HG03280 (cell line): Measurements from ENCODE around the gene CNNM4.
A peak's percentile ranks its signal among the peaks of the same experiment; 100 is the strongest.

Experiments
- ATAC-seq: cut with Tn5 transposase; IDR thresholded peaks from one replicate; pipeline ENCODE4 v1.9.1; 2021; ENCODE audit warnings: mild to moderate bottlenecking, moderate library complexity; ENCODE audit not compliant: unreplicated experiment

CNNM4 gene

DNA sequence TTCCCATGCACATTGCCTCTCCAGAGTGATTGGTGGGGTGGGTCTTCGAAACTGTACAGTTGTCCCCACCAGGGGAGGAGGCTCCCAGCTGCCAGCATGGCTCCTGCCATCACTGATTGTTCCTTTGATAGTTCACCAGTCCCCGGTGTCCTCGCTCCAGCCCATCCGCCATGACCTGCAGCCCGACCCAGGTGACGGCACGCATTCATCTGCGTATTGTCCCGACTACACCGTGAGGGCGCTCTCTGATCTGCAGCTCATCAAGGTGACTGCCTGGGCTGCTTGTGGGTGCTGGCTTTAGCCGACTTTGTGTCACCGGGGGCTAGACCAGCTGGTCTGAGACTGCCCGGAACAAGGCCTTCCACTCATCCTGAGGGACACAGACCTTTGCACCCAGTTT is 67.7 kb downstream of the CNNM4 start:
- ATAC-seq: no peak

DNA sequence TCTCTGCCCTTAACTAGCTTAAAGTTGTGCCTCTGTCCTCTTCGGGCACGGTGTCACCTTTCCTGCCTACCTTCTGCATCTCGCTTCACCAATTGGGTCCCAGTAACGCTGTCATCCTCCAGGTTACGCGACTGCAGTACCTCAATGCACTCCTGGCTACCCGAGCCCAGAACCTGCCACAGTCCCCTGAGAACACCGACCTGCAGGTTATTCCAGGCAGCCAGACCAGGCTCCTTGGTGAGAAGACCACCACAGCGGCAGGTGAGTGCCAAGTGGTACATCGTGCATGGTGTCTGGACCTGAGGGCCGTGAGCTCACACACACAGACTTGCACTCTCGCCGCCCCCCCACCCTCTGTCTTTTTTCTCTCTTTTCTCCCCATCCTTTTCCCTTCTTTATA is 68.2 kb downstream of the CNNM4 start:
- ATAC-seq: no peak

DNA sequence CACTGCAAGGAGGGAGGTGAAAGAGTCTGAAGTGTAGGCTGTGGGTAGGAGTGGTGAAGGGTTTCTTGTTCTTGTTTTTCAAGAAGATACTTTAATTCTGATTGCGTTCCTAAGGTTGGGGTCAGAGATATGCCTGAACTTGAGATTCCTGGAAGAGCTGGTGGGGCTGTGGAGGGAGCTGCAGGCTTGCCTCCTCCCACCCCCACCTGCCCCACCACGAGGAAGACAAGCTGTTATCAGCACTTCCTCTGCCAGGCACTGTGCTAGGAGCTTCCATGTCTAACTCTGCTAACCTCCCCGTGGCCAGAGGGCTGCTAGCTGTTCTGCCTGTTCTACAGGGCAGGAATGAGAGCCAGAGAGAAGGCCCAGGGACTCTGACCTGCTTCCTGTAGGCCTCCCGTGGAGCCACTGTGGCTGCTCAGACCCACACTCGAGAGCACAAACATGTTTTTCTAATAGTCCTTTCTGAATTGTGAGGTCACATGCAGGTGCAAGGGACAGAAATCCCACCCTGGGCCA is 69.4 kb downstream of the CNNM4 start:
- ATAC-seq: no peak

DNA sequence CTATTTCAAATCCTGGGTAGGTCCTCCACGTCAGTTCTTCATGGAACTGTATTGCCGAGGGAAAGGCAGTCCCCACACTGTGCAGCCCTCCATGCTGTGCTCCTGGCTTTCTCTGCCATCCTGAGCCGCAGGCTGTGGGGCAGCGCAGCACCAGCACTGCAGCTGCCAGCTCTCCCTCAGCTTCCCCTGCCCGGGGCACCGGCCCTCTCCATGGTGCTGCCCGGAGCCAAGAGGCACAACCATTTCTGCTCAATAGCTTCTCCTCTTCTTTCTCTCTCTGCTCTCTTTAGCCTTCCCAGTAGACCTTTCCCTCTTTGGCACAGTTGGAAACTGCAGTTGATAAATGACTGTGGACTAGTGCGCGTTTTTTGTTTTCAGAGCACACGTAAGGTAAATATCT is 71.0 kb downstream of the CNNM4 start:
- no peak for ATAC-seq

DNA sequence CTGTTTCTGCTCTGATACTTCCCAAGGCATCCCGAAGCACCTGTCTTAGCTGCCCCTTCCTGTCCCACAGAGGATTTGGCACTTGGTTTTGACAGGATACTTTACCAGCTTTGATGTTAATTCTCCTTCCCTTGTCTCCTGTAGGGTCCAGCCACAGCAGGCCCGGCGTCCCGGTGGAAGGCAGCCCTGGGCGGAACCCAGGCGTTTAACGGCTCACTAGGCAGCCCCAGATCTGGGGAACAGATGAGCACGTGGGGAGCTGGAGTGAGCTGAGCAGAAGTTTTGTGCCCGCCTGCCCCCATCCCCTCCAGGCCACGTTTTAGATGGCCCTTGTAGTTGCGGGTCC is 71.7 kb downstream of the CNNM4 start:
- ATAC-seq: no peak

DNA sequence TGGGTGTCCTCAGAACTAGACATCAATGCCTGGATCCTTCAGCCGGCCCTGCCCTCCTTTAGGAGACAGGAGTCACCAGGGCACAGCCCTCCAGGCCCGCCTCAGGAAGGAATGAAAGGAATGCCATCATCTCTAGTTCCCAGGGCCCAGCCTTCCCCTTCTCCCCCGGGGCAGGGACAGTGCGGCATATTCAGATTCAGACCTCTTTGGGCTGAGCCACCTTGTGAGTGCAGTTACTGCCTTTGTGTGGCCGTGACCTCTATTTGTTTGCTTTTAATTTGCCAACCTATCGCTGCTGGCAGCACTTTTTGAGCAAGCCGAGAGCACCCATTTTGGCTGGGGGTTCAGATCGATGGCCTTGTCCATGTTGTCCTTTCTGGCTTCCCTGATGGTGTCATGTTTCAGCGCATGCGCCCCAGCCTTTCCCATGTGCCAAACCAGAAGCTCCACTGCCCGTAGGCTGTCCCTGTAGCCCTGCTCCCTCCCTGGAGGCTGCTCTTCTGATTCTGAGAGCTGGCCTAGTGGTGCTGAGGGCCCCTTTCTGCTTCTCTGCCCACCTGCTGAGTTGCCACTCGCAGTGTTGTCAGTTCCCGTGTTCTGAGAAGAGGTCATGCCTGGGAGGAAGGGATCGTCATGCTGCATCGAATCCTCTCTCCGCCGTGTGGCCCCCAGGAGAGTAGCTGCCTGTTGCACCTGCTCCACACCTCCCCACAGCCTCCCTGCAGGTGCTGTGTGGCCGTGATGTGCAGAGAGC is 72.2 kb downstream of the CNNM4 start:
- ATAC-seq: no peak

DNA sequence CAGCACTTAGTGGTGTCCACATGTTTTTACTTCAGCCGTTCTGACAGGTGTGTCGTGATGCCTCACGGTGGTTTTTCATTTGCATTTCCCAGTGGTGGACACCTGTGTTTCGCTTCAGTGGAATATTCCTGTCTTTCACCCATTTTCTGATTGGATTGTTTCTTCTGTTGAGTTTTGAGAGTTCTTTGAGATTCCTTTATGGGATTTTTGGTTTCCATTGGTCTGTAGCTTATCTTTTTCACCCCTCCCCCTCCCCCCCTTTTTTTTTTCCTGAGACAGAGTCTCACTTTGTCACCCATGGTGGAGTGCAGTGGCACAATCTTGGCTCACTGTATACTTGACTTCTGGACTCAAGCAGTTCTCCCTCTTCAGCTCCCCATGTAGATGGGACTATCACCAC is 75.1 kb downstream of the CNNM4 start:
- no peak for ATAC-seq

DNA sequence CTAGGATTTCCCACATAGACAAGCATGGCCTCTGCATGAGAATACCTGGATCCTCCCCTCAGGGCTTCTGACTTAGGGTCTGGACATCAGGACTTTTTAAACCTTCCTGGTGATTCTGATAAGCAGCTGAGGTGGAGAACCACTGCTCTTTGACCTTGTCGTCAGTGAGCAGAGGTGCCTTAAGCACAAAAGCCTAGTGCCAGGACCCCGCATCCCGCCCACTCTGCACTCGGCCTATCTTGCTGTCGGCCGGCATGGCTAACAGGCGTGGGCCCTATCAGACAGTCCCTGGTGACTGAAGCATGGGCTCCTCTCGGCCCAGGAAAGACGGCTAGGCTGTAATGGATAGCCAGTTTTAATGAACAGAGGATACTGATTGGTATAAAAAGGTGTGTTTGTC is 76.9 kb downstream of the CNNM4 start:
- no peak for ATAC-seq

DNA sequence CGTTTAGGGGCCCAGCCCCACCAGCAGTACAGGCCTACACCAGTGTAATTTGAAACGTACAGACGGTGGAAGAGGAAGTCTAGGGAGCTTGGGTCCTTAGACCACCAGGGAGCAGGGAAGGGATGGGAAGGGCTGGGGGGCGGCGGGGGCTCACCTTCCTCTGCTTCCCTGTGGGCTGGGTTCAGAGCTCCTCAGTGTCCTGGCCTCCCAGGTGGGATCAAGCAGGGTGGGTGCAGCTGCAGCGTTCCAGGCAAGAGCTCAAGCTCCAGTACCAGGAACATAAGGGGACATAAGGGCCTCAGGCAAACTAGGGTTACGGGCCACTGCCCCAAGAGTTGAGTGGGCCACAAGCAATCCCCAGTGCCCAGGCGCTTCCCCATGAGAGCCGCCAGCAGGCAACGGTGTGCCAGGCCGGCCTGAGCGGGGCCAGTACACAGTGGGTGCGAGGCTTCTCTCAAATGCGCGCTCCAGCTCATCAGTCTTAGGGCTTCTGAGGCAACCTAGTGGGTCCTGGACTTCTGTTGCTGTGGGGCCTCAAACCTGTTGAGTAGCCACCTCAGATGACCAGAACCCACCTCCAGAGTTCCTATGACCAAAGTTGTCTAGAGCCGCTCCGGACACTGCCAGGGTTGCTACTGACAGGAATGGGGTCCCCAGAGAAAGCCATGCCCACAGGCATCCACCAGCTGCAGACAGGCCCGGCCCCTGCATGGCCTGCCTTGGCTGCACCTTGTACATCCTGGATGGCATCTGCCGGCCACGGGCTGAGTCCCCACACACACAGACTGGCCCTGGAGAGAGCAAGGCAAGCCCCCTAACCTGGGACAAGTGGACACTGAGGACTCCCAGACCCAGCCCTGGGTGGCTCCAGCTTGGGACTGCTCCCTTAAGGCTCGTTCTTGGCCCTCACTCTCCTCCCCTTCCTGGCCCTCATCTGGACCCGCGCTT is 77.9 kb downstream of the CNNM4 start:
- ATAC-seq: no peak

DNA sequence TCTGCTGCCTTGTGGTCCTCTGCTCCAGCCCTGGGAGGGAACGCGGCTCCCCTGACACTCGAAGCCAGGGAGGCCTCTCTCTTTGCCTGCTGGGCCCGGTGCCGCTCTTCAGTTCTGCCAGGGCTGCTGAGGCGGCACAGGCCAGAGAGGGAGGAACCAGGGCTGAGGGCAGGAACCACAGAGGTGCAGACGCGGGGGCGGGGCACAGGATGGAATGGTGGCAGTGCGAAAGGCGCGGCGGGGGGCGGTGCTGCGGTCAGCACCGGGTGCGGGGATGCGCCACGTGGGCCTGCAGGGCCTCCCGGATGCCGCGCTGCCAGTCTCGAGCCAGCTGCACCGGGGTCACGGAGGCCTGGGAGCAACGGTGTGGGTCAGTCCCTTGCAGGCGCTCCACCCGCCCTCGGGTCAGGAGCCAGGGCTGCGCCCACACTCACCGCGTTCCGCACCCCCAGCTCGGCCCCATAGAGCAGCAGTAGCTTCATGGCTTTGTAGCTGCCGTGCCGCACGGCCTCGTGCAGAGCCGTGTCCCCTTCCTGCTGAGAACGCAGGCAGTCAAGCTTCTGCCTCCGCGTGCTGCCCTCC is 78.7 kb downstream of the CNNM4 start:
- peak; percentile 64 for ATAC-seq

DNA sequence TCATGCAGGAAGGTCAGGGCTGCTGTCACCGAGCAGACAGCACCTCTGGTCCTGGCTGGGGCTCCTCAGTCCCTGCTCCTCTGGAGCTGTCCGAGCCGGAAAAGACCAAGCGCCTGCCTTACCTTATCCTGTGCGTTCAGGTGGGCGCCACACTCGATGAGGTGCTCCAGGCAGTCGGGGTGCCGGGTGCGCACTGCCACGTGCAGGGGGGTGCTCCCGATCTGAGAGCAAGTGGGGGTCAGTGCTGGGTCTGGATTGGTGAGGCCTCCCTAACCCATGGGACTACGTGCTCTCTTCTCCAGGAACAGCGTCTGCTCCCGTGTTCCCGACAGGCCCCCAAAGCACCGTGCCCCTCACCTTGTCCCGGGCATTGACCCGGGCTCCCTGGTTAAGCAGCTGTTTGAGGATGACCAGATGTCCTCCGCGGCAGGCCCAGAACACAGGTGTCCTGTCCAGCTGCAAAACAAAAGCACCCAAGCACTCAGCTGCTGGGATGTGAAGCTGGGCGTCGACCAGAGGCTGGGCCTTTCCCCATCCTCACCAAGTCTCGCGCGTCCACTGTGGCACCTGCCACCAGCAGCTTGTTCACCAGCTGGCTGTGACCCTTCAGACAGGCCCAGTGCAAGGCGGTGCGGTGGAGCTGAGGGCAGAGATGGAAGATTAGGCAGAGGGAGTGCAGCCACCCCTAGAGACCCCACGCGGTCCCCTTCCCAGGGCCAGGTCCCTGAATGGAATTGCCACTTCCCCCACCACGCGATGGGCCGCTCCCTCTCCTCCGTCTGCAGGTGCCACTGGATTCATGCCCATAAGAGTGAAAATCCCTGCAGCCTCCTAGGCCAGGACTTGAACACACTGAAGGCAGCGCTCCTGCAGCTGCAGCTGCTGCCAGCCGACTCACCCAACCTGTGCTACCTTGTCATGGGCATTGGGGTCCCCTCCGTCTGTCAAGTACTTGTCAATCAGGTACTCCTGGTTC is 79.5 kb downstream of the CNNM4 start:
- ATAC-seq: no peak

DNA sequence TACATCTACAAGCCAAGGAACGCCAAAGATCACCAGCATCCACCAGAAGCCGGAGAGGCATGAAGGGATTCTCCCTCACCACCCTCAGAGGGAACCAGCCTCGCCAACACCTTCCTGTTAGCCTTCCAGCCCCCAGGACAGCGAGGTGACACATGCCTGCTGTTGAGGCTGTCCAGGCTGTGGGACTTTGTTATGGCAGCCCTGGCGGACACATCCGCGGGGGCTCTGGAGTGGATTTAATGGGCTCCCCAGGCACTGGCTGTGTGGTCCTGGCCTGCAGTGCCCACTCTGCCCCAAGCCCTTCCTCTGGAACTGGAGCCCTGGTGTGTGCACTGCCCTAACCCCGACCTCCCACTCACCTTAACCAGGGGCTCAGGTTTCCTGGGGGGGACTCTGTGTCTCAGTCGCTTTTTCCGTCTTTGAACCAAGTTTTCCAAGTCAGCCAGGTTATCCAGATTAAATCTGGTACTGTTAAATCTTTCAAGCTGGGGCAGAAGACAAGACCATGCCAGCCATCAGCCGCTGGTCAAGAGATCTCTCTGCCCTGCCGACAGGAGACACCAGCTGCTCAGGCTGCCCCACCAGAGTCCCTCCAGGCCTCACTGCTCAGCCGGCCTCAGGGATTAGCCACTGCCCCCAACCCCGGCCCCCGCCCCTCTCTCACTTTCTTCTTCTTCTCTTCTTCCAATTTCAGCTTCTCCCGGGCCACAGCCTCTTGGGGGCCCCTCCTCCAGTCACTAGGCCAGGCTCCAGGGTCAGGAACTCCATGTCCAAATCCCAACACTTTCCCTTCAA is 81.2 kb downstream of the CNNM4 start:
- no peak for ATAC-seq

DNA sequence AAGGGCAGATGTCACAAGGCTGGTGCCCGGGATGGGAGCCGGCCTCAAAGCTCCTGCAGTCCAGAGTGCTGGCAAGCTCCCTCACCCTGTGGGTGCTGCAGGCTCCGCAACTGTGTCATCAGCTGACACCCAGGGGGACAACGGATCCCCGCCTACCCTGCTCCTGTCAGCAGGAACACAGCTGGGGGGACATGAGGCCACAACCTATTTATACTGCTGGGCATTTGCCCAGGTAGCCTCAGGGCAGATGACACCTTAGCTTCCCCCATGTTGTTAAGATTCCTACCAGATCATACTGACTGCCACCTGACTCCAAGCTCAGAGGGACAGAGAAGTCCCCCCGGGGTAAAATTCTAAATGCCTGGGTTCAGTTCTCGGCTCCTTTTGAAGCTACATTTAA is 81.9 kb downstream of the CNNM4 start:
- no peak for ATAC-seq

DNA sequence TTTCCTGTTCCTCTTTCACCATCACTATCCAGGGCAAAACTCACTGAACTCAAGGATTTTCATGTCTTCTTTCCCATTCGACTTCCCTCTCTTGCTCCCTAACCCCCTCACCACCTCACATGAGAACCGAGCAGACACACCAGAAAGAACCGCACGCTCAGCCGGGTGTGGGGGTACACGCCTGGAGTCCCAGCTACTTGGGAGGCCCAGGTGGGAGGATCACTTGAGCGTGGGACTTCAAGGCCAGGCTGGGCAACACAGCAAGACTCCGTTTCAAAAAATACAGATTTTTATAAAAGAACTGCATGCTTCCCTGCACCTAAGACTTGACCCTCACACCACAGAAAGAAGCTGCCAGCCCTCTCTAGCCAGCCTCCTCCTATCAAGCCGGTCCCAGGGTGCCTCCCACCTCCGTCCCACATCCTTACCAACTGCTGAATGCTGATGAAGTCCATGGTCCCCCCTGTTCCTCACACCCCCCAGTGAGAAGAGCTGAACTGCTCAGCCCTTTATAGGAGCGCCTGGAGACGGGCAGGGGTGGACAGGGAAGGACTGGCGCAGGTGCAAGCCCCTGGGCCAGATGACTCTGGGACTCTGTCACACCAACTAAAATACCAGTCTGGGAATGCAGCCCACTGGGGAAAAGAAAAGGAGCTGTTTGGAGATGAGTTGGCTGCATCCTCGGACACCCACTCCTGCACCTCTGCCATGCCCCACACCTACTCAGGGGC is 83.0 kb downstream of the CNNM4 start, which contains the start of gene ANKRD23:
Gene ANKRD23 (minus strand): TSS at position 484 of the 731 bp plus-strand sequence. CDS start 29 bp downstream, at position 455.
- ATAC-seq: no peak

DNA sequence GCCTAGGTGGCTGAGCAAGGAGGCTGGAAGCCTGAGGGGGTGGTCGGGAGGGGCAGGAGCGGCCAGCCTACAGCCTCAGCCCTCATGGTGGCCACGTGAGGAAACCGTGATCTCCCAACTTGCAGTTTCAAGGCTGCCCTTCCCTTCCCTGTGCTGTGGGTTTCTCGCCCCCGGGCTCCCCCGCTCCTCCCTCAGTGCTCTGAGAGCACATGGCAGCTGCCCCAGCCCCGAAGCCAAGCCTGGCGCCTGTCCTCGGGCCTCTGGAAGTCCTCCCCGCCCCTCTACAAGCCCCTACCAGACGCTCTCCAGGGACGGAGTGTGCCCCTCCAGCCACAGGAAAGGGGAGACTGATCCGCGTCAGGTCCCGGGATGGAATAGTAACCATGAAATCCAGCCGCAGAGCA is 83.7 kb downstream of the CNNM4 start:
- ATAC-seq: no peak

DNA sequence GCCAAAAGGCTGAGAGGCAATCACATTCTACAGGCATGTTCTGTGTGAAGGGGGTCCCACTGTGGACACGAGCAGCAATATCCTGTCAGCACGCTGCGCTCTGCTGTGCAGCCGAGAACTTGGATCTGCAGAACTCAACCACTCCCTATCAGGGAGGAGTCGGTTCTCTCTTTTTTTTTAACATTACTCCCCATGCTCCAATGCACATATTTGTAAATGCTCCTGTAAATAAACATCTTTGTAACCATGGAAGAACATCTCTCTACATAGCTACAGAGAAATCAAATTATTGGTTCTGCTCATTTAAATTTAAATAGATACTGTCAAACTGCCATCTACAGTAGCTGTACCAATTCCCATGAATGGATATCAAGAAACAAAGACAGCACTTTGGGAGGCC is 86.1 kb downstream of the CNNM4 start:
- no peak for ATAC-seq

DNA sequence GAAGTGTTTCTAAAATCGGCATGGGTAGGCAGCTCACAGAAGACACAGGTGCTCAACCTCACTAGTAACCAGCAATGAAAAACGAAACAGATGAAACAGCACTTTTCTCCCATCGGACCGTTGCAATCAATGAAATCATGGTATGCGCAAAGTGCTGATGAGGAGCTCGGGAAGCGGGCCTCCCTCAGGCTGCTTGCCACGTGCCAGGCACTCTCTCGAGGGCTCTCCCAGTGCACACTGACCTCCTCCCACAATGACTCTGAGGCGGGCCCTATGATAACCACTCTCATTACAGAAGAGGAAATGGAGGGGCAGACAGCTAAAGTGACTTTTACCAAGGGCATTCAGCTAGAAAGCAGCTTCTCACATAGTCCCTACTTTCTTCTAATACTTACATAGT is 86.9 kb downstream of the CNNM4 start:
- ATAC-seq: no peak

DNA sequence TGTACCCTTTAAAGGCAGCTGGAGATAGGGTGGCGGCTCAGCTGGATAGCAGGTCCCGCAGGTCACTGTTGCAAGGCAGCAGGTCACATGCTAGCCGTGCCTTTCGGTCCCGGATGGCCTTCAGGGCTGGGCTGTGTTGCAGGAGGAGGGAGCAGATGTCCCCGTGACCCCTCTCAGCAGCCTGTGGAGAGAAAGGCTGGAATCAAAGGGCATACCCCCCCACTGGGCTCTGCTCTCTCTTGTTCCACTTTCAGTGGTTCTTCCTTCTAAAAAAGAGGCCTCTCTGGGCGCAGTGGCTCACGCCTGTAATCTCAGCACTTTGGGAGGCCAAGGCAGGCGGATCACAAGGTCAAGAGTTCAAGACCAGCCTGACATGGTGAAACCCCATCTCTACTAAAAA is 87.6 kb downstream of the CNNM4 start:
- no peak for ATAC-seq

DNA sequence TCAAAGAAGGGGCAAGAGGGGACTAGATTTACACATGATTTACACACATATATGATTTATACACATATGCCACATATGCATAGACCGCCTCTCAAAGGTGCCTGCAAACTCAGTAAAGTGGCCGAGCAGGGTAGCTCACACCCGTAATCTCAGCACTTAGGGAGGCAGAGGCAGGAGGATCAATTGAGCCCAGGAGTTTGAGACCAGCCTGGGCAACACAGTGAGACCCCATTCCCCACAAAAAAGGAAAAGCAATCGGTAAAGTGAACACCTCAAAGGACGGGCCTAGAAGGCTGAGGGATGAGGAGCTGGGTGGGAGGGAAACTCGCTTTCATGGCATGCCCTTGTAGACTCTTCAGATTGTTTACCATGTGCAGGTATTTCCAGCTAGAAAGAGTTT is 92.0 kb downstream of the CNNM4 start:
- no peak for ATAC-seq
